Testis (tissue), 3 donors: ENCODE results near the gene ADAM12. TPM values are rescaled to one million over a fixed set of nuclear protein-coding genes. Genes with fewer than 3 reads are reported as not detected.

ENCODE experiments used
- DNase-seq: peaks from one replicate; pipeline ENCODE4 v3.0.0-alpha.2; 2019
- H3K27ac ChIP-seq, 2 donors: fragments of 200-600 bp; sonication (generic); one replicate each; pipeline ENCODE4 v1.5.1; 2019
- H3K27me3 ChIP-seq: fragments of 200-600 bp; sonication (generic); one replicate; pipeline ENCODE4 v1.5.1; 2019
- H3K36me3 ChIP-seq: fragments of 200-600 bp; sonication (generic); one replicate; pipeline ENCODE4 v1.5.1; 2017; ENCODE audit warnings: low read depth; ENCODE audit errors: missing control alignments
- H3K4me1 ChIP-seq: fragments of 200-600 bp; sonication (generic); one replicate; pipeline ENCODE4 v1.5.1; 2019
- H3K4me3 ChIP-seq, 2 donors: fragments of 200-600 bp; sonication (generic); one replicate each; pipeline ENCODE4 v1.5.1; 2017 to 2019
- H3K9me3 ChIP-seq: fragments of 200-600 bp; sonication (generic); one replicate; pipeline ENCODE4 v1.5.1; 2017
- CTCF ChIP-seq, 3 experiments: fragments of 450-650 bp in 2 of 3; fragments of 200-600 bp in 1 of 3; sonication (generic) in 1 of 3; IDR thresholded peaks; one replicate each; pipeline ENCODE4 v1.5.1; 2016 to 2019; ENCODE audit warnings: antibody characterized with exemption in 3 of 3, mild to moderate bottlenecking in 2 of 3, moderate library complexity in 1 of 3
- POLR2A ChIP-seq: fragments of 450-650 bp; IDR thresholded peaks from one replicate; pipeline ENCODE4 v1.6.1; 2017; ENCODE audit warnings: antibody characterized with exemption, mild to moderate bottlenecking, moderate library complexity
- WGBS, 2 donors: methylation state at CpG; one replicate each; pipeline ENCODE4 v1.1.5; 2018; 5-methylcytosine and 5-hydroxymethylcytosine counted together
- intact Hi-C: fragments of 100-400 bp; cut with DNase I; formaldehyde crosslinking; loops from one replicate; pipeline ENCODE4 v1.15.1; 2023; ENCODE audit warnings: low total_unique reads
- polyA plus RNA-seq: library from polyadenylated mRNA; stranded (reverse); fragments of 350-450 nt; fragmentation: Illumina TruSeq; extraction: RNeasy Lipid Tissue Mini Kit (QIAGEN cat#74804); gene quantifications from one replicate; pipeline ENCODE4 v1.2.3, GENCODE V29; 2014; ENCODE audit warnings: low read depth, low replicate concordance; ENCODE audit not compliant: insufficient read depth
- total RNA-seq, 2 donors: library from RNA; depleted of rRNA; stranded (reverse); fragments of >200 nt; gene quantifications; one replicate each; pipeline ENCODE4 v1.2.3, GENCODE V29; 2016

ADAM12 gene
- total and polyA plus RNA-seq, 3 donors from 2014 or later = 2.8 to 9.2 (median 6.1) TPM

- no peak for DNase-seq
- 38 to 44% methylated on average over 2 of the region's 2 CpGs for WGBS, 2 donors
- intact Hi-C loops = no loop called here
- no peaks in the 10 kb centered on the region for H3K27me3 ChIP-seq
- no peak overlapping the region for H3K4me3 ChIP-seq
- H3K27ac ChIP-seq = peak overlapping the region in 1 of 2 donors; percentile 47
- H3K9me3 ChIP-seq = no peaks in the 10 kb centered on the region
- peaks cover 6% of the 10 kb centered on the region for H3K4me1 ChIP-seq
- TF ChIP-seq POLR2A (no peak), CTCF (IDR thresholded peaks at IDR 0.05) (no peak)
- H3K36me3 ChIP-seq = no peaks in the 10 kb centered on the region
Observed at GRCh38 chr10:126153711-126154628, 234.3 kb downstream of the ADAM12 start.

GRCh38 chr10:126147866-126148587 is 240.2 kb downstream of the ADAM12 start:
- no peak for TF ChIP-seq POLR2A
- no peak overlapping the region for H3K27ac ChIP-seq
- intact Hi-C loops = no loop called here
- H3K36me3 ChIP-seq = no peaks in the 10 kb centered on the region
- no peak for DNase-seq
- no peak overlapping the region for H3K4me3 ChIP-seq
- WGBS, 2 donors = 29 to 54% methylated on average over 7 of the region's 7 CpGs
- H3K27me3 ChIP-seq = no peaks in the 10 kb centered on the region
- H3K9me3 ChIP-seq = no peaks in the 10 kb centered on the region
- H3K4me1 ChIP-seq = peaks cover 7% of the 10 kb centered on the region

GRCh38 chr10:126146771-126147170 is 241.5 kb downstream of the ADAM12 start:
- H3K9me3 ChIP-seq = no peaks in the 10 kb centered on the region
- 90 to 93% methylated on average over 6 of the region's 6 CpGs for WGBS, 2 donors
- H3K27me3 ChIP-seq = no peaks in the 10 kb centered on the region
- H3K4me3 ChIP-seq = no peak overlapping the region
- TF ChIP-seq CTCF (IDR thresholded peaks at IDR 0.05) (no peak), POLR2A (no peak)
- DNase-seq = no peak
- intact Hi-C loops = no loop called here
- H3K36me3 ChIP-seq = no peaks in the 10 kb centered on the region
- no peak overlapping the region for H3K27ac ChIP-seq
- H3K4me1 ChIP-seq = peaks cover 7% of the 10 kb centered on the region

GRCh38 chr10:126143117-126143516 is 245.2 kb downstream of the ADAM12 start:
- WGBS, 2 donors = 70 to 84% methylated on average over 2 of the region's 2 CpGs
- Histone ChIP-seq H3K36me3 (no peaks in the 10 kb centered on the region), H3K4me3 (no peak overlapping the region), H3K27ac (no peak overlapping the region), H3K9me3 (no peaks in the 10 kb centered on the region), H3K27me3 (no peaks in the 10 kb centered on the region), H3K4me1 (peaks cover 6% of the 10 kb centered on the region)
- intact Hi-C loops = no loop called here
- DNase-seq = no peak
- TF ChIP-seq CTCF (IDR thresholded peaks at IDR 0.05) = no peak
- TF ChIP-seq POLR2A = no peak

- Histone ChIP-seq H3K9me3 (no peaks in the 10 kb centered on the region), H3K4me3 (no peak overlapping the region), H3K4me1 (no peaks in the 10 kb centered on the region), H3K36me3 (no peaks in the 10 kb centered on the region), H3K27me3 (no peaks in the 10 kb centered on the region), H3K27ac (no peak overlapping the region)
- DNase-seq = no peak
- WGBS, 2 donors = 94 to 96% methylated on average over 2 to 4 of the region's 4 CpGs
- TF ChIP-seq POLR2A = no peak
- no peak for TF ChIP-seq CTCF (IDR thresholded peaks at IDR 0.05)
- intact Hi-C loops = no loop called here
Observed at GRCh38 chr10:126140746-126141273, 247.5 kb downstream of the ADAM12 start.
